NCI-H2171 treated with DMSO at 0.1 percent for 48 hours (cell line): ENCODE measurements around the gene RIPOR3.
"Not testable (repeated sequence)": the region's sequence is repeated elsewhere in the genome, so short reads cannot be mapped to it uniquely, and the experiment has no call there.

Experiments used
- DNase-seq: peaks from one replicate; lab custom pipeline; 2025; lab: John Stamatoyannopoulos, UW

Gene RIPOR3

DNA sequence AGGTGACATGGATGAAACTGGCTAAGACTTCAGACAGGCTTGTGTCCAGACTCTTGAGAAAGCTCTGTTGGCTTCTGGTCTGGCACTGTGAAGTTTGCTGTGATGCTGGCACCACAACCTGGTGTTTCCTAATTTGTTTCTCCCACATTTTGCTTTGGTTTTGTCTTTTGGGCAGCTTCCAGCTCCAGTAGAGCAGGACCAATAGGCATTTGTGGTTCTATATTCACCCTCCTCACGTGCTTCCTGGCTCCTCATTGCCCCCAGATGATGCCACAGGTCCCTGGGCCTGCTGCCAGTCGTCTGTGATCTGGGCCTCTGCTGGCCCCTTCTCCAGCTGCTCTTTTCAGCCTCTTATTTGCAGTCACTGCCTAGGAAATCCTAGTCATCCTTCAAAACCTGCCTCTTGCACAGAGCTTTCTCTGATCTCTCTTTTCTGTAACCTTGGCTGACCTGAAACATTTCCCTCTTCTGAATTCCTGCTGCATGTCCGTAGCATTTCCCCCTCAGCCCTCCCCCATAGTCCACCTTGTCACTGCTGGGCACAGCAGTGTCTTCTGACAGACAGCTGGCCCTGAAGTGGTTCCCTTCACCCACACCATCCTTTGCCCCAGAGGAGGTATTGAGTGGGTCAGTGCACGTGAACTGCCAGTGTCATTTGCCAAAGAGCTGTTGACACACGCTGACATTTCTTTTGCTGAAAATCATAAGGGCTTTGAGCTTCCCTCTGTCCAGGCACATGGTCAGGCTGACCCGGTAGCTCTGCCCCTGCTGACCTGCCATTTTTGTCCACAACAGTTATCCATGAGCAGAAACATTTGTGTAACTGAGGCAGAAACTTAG, 118.2 kb downstream of the RIPOR3 start:
- DNase-seq: peak; percentile 94

DNA sequence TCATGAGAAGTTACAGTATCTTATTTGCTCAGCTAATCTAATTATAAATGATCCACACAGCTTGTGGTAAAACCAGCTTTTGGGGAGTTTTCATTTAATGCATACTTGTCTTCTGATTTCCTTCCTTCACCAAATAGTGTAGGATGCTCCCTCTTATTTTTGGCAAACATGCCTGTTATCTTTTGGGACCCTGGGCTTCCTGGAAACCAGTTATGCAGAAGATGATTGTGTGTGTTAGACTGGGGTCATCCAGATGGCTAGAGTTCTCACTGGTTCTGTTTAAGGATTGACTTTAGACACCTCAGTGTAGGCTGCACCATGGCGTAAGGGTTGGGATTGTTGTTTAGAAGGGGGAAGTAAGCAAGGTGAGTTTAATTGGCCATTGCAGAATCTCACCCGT, 119.9 kb downstream of the RIPOR3 start:
- DNase-seq: no peak

DNA sequence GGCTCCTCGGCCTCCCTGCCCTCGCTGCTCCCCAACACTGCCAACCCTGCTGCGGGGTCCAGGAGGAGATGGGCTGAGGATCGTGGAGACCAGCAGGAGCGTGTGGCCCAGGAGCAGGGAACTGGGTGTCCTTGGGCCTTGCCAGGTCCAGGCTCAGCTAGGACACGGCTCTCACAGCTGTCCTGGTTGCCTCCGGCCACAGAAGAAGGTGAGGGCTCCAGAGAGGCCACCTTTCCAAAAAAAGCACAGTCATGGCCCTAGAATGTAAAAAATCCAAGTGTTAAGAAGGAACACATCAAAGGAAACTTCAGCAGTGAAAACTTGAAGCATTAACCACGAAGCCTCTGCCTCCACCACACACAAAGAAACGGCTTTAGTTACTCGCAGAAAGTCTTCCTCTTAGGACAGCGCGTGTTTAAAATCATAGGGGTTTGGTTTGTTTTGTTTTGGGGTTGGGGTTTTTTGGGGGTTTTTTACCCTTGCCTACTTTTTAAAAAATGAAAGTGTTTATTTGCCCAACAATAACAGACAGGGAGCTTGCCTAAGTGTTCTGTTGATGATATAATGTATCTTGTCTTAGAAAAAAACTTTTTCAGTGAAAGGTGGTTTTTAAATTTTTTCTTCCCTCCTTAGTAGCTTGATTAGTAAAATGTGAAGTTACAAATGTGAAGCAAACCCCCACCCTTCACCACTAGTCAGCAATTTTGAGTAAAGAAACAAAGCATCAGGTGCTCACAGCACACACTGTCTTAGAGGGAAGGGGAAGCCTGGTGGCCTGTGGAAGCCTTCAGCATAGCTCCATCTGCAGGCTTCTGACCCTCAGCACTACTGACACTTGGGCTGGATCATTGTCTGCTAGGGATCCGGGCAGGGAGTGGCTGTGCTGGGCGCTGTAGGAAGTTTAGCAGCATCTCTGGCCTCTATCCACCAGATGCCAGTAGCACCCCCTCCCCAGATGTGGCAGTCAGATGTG, 121.2 kb downstream of the RIPOR3 start:
- DNase-seq: no peak

DNA sequence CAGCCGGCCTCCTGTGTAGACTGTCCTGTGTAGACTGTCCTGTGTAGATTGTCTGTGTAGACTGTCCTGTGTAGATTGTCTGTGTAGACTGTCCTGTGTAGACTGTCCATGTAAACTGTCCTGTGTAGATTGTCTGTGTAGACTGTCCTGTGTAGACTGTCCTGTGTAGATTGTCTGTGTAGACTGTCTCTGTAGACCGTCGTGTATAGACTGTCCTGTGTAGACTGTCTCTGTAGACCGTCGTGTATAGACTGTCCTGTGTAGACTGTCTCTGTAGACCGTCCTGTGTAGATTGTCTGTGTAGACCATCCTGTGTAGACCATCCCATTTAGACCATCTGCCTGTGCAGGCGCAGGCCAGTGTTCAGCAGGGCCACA, 121.9 kb downstream of the RIPOR3 start:
- not testable (repeated sequence) for DNase-seq

DNA sequence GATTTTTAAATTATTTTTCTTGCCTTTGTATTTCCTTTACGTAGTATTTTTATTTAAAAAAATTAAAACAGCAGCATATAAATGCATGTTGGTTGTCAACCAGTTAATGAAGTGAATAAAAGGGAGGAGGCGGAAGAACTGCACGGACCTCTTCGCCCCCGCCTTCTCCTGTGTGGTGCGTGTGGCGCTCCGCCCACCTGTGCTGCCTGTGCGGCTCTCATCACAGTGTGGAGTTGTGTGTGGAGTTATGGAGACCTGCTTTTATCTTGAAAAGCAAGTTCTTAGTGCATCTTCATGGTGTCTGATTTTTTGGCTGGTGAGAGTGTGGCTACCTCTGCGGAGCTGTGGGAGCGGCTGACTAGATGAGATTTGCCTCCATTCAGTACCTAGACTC, 122.8 kb downstream of the RIPOR3 start:
- no peak for DNase-seq

DNA sequence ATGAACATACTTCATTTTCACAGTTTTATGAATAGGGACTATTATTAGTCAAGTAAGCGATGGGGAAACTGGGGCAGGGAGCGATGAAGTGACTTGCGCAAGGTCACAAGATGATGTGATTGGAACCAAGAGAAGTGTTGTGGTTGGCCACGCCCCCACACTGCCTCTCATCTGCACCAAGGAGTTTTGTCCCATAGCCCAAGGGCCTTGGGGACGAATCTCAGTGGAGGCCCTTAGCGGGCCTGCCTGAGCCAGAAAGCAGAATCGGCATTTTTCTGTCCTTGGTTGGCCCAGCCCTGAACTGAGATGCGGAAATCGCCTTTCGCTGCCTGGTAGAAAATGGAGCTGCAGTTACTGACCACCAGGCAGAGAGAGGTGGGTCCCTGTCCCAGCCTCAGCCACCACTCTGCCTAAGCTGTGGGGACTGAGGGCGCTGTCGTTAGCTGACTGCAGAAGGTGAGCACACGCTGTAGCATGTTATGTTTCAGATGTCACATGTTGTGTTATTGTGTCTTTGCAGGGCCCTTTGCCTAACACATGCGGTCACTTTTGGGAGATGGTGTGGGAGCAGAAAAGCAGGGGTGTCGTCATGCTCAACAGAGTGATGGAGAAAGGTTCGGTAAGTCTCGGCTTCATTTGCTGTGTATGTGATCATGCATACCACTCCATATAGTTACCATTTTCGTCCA, 123.3 kb downstream of the RIPOR3 start:
- DNase-seq: no peak

DNA sequence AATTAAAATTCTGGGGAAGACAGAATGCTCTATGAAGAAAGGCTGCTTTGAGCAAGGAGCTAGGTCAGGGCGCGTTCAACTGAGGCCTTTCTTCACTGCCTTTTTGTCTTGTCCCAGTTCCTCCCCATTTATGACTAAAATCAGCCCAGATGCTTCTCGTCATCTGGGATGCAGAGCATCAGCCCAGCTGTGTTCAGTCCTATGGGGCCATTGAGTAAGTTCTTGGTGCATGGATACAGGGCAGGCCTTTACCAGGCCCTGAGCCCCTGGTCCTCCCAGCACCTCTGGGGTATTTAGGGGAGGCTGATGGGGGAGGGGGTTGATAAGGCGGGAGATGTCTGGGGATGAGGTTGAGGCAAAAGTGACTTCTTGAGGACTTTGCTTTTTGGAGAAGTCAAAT, 125.5 kb downstream of the RIPOR3 start:
- DNase-seq: no peak

DNA sequence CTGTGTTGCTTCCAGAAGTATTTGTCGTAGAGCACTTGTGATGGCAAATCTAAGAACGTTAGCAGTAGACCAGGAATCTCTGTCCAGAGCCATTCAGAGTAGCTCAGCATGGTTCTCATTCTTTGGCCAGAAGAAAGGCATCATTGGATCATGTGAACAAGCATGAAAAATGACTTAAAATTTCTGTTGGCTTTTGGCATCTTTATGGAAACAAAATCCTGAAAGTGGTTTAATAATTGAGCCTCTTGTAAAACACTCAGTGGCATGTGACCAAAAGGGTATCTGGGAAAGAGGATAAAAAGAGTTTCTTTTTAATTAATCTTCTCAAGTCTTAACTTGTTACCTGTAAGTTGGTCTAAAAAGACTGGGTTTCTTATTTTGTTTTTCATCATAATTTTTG, 126.0 kb downstream of the RIPOR3 start:
- DNase-seq: no peak

DNA sequence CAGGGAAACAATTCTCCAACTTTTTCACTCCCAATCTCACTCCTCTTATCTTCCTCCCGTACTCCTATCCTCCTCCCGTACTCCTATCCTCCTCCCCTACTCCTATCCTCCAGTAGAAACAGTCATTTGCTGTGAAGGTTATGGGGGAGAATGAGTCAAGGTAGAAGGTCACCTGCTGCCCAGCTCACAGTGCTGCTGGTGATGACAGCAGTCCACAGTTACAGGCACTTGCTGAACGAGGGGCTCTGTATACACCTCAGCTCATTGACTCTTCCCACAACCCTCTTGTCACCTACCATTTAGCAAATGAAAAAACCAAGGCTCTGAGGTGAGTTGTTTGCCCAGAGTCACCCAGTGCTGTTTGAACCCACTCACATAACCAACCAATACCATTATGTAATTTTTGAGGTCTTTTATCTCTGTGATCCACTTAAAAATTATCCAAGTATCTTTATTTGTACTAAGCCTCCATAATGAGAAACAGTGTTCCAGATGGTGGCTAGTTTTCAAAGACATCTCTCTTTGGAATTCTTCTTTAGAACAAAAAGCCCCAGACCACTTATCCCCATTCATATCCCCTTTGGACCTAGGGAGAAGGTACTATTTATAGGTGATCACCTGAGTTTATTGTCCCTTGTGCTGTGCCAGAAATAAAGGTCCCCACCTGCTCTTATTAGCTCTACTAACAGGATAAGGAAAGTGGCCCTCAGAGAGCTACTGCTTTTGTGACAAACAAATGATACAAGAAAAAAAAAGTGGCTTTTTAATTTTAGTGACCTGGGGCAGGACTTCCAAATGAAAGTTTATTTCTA, 128.0 kb downstream of the RIPOR3 start:
- no peak for DNase-seq

DNA sequence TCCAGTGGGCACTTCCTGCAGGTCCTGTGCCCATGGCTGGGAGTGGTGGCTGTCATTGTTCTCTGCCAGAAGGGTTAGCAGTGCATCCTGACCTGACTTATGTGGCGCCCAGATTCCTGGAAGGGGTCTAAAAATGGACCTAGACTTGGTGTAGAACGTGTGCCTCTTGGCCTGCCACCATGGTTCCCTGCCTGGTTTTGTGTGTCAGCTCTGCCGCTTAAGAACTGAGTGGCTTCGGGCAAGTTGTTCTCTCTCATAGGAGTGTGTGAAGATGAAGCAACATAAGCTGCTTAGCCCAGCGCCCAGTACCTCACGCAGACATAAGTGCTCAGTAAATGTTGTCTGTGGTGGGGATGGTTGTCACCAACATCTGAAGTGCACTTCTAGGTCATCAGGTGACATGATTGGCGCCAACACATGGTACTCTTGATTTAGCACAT, 129.1 kb downstream of the RIPOR3 start:
- no peak for DNase-seq

DNA sequence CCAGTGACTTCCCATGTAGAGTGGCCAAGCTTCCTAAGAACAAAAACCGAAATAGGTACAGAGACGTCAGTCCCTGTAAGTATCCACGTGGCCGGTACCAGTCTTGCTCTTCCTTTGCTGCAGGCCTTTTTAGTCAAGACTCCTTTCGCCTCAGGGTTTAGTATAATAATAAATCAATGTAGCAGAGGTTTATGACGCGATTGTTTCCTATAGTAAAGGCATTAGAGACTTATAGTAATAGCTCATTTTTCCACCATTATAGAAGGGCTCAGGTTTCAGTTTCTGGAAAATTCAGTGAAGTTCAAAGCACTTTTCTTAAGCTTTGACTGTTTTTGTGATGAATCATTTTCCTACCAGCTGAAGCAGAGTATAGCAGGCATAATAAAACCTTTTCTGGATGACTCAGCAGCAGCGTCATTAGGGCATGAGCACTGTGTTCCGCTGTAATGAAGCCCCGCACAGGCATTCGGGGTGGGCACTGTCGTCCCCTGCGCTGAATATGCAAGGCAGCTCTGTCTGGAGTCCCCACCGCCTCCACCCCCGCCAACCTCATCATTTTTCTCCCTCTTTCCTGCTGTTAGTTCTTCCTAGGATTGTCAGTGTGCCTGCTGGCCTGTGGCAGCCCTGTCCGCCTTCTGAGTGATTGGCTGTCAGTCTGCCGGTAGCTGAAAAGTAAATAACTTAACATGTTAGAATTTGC, 129.8 kb downstream of the RIPOR3 start:
- no peak for DNase-seq

DNA sequence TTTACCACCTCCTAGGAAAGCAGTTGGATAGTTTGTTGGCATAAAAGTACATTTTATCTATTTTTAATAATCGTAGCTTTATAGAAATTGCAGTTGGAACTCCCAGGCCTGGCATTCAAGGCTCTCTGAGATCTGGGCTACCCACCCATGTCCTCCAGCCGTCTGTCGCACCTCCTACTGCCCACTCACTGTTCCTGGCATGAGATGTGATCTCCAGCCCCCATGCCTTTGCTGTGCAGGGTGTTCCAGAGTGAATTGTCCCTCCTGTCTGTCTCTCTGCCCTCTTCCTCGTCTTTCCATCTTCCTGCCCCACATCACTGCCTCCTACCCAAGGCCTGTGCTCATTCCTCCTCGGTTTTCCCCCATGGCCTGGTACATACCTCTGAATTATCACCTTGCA, 130.5 kb downstream of the RIPOR3 start:
- DNase-seq: no peak

DNA sequence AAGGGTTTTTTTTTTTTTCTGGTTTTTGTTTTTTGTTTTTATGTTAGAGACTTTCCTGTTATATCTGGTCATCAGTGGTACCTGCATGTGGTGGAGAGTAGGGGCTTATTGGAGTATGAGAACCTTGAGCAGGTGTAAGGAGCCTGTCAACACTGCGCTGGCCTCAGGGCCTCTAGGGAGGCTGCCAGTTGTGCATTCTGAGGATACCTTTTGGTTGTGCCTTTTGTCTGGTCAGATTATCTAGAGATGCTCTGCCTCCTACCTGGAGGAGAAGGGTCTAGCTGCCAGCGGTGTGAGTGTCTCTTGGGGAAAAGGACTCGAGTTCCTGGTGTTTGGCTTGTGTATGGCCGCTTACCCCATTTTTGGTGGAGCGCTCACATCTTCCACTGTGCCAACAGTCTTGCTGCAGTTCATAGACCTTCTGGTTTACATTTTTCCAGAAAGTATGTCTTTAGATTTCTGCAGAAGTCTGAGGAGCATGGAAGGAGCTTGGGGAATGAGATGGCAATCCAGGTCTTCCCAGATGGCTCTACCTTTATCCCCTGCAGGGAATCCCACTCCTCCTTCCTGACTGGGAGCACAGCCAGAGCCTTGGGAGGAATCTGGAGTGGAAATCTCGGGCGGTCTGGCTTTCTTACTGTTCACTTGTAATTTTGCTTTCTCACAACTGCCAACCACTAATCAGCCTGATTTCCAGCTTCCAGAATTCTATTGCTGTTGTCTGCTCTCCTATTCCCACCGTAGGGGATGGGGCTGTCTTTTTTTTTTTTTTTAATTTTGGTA, 131.3 kb downstream of the RIPOR3 start:
- DNase-seq: no peak

DNA sequence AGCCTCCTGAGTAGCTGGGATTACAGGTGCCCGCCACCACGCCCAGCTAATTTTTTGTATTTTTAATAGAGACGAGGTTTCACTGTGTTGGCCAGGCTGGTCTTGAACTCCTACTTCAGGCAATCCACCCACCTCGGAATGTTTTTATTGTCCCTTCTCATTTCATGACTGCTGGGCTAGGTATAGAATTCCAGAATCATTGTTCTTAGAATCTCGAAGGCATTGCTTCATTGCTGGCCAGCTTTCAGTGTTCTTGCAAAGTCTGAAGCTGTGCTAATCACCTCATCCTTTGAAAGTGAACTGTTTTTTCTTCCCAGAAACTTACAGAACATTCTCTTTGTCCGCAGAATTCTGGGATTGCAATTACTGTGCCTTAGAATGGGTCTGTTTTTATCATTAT, 132.2 kb downstream of the RIPOR3 start:
- DNase-seq: no peak

DNA sequence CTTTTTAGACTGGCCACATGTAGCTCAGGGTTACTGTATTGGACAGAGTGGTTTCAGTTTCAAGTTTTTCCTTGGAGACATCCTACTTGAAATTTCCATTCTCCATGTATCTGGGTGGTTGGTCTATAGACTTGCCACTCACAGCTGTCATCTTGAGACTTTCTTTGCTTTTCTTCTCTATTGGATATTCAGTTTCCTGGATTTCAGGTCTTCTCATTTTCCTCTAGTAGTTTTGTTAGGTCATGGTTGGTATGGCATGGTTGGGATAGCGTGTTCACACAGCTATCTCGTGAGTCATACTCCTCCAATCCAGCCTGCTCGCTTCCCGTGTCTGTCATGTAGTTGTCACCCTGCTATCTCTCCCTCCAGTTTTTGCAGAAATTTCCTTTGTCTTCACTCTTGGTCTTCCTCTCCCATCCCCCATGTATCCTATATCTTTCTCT, 132.8 kb downstream of the RIPOR3 start:
- DNase-seq: no peak

DNA sequence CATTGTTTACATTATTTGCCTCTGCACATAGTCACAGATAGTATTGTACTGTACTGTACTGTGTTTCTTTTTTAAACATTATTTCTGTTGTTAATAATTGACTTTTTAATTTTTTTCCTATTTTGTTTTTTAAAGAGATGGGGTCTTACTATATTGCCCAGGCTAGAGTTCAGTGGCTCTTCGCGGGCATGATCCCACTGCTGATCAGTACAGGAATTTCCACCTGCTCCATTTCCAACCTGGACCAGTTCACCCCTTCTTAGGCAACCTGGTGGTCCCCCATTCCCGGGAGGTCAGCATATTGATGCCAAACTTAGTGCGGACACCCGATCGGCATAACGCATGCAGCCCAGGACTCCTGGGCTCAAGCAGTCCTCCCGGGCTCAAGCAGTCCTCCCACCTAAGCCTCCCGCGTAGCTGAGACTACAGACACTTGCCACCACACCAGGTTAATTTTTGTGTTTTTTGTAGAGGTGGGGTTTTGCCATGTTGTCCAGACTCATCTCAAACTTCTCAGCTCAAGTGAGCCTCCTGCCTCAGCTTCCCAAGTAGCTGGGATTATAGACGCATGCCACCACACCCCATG, 133.7 kb downstream of the RIPOR3 start:
- DNase-seq: no peak

DNA sequence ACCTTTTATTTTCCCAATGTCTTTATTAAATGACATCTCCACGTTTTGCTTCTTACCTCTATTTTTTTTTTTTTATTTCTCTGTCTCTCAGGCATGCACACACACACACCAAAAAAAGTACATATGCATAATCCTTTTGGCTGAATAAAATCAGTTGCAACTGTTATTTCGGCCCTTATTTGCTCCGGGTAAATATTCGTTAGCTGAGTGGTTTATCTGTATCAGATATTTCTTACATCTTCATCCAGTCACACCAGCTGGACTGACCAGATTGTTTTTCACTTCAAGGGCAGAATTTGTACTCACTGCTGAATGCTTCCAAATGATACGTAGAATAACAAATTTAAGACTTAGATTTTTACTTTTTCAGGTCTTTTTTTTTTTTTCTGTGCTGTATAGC, 135.7 kb downstream of the RIPOR3 start:
- DNase-seq: no peak

DNA sequence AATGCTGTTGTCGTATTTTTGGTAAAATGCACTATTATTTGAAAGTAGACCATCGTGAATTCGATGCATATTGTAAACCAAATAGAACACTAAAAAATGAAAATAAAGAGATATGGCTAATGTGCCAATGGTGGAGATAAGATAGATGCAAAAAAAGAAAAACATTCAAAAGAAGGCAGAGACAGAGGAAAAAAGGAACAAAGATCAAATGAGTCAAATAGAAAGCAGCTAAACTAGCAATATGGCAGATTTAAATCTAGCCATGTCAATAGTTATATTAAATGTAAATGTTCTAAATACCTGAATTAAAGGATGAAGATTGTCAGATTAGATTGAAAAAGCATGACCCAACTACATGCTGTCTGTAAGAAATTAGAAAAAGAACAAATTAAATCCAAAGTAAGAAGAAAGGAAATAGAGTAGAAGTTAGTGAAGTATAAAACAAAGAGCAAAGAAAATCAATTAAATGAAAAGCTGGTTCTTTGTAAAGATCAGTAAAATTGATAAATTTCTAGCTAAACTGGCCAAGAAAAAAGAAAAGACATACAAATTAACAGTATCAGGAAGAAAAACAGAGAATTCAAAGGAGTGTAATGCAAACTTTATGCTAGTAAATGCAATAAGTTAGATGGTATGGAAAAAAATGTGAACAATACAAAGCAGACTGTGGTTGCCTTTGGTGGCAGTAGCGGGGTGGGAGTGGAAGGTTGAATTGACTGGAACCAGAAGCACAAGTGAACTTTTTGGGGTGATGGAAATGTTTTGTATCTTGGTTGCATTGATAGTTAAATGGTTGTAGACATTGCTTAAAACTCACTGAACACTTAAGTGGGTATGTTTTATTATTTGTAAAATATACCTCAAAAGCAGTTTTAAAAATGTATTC, 136.4 kb downstream of the RIPOR3 start:
- no peak for DNase-seq

DNA sequence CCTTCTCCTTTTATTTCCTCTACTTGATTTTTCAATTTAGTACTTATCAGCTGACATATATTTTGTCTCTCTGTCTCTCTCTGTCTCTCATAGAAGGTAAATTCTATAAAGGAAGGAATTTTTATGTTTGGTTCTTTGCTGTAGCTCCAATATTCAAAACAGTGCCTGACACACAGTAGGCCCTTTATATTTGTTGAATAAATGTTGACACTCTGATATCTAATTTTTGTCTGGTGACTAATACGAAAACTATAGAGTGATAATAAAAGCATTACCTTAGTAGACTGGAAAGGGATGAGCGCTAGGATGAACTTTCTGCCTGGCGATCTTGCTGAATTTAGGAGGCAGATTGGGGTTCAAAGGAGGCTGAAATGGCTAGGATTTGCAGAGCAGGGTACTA, 138.4 kb downstream of the RIPOR3 start:
- DNase-seq: no peak
